Naive thymus-derived CD8-positive, alpha-beta T cell (primary cell): Measurements from ENCODE around the gene RRP1. TPM values are rescaled to one million over a fixed set of nuclear protein-coding genes. Genes with fewer than 3 reads are reported as not detected.

Source experiments
- ATAC-seq, 2 donors: fragments of 150-1000 bp; cut with Tn5 transposase in 1 of 2; sonication (Bioruptor Pico), chemical (Tn5 transposase) in 1 of 2; 1 replicate in 1 of 2; 2 replicates in 1 of 2; pipeline ENCODE4 v1.10.0; 2021; ENCODE audit warnings: mild to moderate bottlenecking in 2 of 2, moderate library complexity in 2 of 2
- POLR2A ChIA-PET: fragments of 350-600 bp; sonication (Branson Sonifier 250); formaldehyde crosslinking; loops from one replicate; lab custom pipeline; 2021; ENCODE audit warnings: antibody characterized with exemption; lab: Charles Lee
- DNase-seq, 10 donors: peaks; one replicate each; pipeline versions ENCODE4 v3.0.0 to v3.0.0-alpha.2; 2020 to 2022
- H3K27ac Mint-ChIP-seq, 10 donors: one replicate each; pipeline ENCODE4 v1.8.0; 2020 to 2022; ENCODE audit warnings: mild to moderate bottlenecking in 10 of 10, mixed read lengths in 10 of 10, moderate library complexity in 4 of 10, inconsistent platforms in 1 of 10
- H3K27me3 Mint-ChIP-seq, 5 donors: one replicate each; pipeline ENCODE4 v1.8.0; 2021 to 2022; ENCODE audit warnings: mixed read lengths in 5 of 5
- H3K36me3 Mint-ChIP-seq, 3 donors: one replicate each; pipeline ENCODE4 v1.8.0; 2020 to 2022; ENCODE audit warnings: mixed read lengths in 3 of 3, mild to moderate bottlenecking in 2 of 3, inconsistent platforms in 1 of 3
- H3K4me1 Mint-ChIP-seq, 4 donors: one replicate each; pipeline ENCODE4 v1.8.0; 2021 to 2022; ENCODE audit warnings: mixed read lengths in 4 of 4
- H3K4me3 Mint-ChIP-seq, 10 donors: one replicate each; pipeline ENCODE4 v1.8.0; 2020 to 2022; ENCODE audit warnings: mild to moderate bottlenecking in 10 of 10, mixed read lengths in 10 of 10, moderate library complexity in 6 of 10, inconsistent platforms in 1 of 10
- H3K9me3 Mint-ChIP-seq, 9 donors: one replicate each; pipeline ENCODE4 v1.8.0; 2020 to 2022; ENCODE audit warnings: mixed read lengths in 9 of 9, mild to moderate bottlenecking in 3 of 9, inconsistent platforms in 1 of 9, moderate library complexity in 1 of 9
- polyA plus RNA-seq, 3 donors: library from polyadenylated mRNA; unstranded; fragments of 300-500 nt; fragmentation: Illumina TruSeq; gene quantifications; one replicate each; pipeline ENCODE4 v1.2.3, GENCODE V29; 2021
- total RNA-seq, 8 experiments: library from RNA in 2 of 8; stranded (reverse) in 2 of 8; gene quantifications; one replicate each; pipeline ENCODE4 v1.2.3 and lab custom pipeline; 2021 to 2026

RRP1 gene
- total and polyA plus RNA-seq, 5 experiments from 2014 or later = 12.3 to 28.3 (median 23.5) TPM

- peaks cover 3 to 10% (median 6%) of the 10 kb centered on the region in 4 donors for H3K4me1 Mint-ChIP-seq
- no peak overlapping the region for H3K4me3 Mint-ChIP-seq
- H3K27ac Mint-ChIP-seq = no peak overlapping the region
- H3K36me3 Mint-ChIP-seq = no peaks in the 10 kb centered on the region
- no peaks in the 10 kb centered on the region for H3K27me3 Mint-ChIP-seq
- POLR2A ChIA-PET = interaction anchor here (0.7 kb wide), 1 partner anchor 36 kb away, joined by 3 read pairs; no protein-coding TSS in a partner anchor
- ATAC-seq = no peak
- no peak for DNase-seq
- H3K9me3 Mint-ChIP-seq = no peaks in the 10 kb centered on the region
Observed at GRCh38 chr21:43785134-43785533, 4.2 kb upstream of the RRP1 start.

- DNase-seq (no peak), ATAC-seq (no peak)
- no peaks in the 10 kb centered on the region for H3K9me3 Mint-ChIP-seq
- H3K4me3 Mint-ChIP-seq = peak overlapping the region in 4 of 10 donors; percentile 9 to 65 (median 36)
- POLR2A ChIA-PET = no interaction called here
- H3K27ac Mint-ChIP-seq = peak overlapping the region in 4 of 10 donors; percentile 21 to 56 (median 26)
- H3K27me3 Mint-ChIP-seq = no peaks in the 10 kb centered on the region
- peaks cover 0 to 2% (median 0%) of the 10 kb centered on the region in 3 donors for H3K36me3 Mint-ChIP-seq
- H3K4me1 Mint-ChIP-seq = peaks cover 8 to 21% (median 17%) of the 10 kb centered on the region in 4 donors
Observed at GRCh38 chr21:43786300-43786806, 3.0 kb upstream of the RRP1 start.

GRCh38 chr21:43786807-43787440 is 2.5 kb upstream of the RRP1 start:
- H3K27ac Mint-ChIP-seq = peak overlapping the region in 1 of 10 donors; percentile 4
- H3K36me3 Mint-ChIP-seq = peaks cover 0 to 5% (median 0%) of the 10 kb centered on the region in 3 donors
- H3K4me3 Mint-ChIP-seq = peak overlapping the region in 1 of 10 donors; percentile 65
- H3K9me3 Mint-ChIP-seq = no peaks in the 10 kb centered on the region
- peaks cover 8 to 25% (median 19%) of the 10 kb centered on the region in 4 donors for H3K4me1 Mint-ChIP-seq
- DNase-seq (no peak), ATAC-seq (no peak)
- no peaks in the 10 kb centered on the region for H3K27me3 Mint-ChIP-seq
- POLR2A ChIA-PET = no interaction called here

- H3K4me1 Mint-ChIP-seq = peaks cover 12 to 28% (median 21%) of the 10 kb centered on the region in 4 donors
- peaks cover 0 to 34% (median 10%) of the 10 kb centered on the region in 3 donors for H3K36me3 Mint-ChIP-seq
- peak overlapping the region; percentile 77 to 94 (median 89) for H3K27ac Mint-ChIP-seq
- peak overlapping the region; percentile 89 to 94 (median 92) for H3K4me3 Mint-ChIP-seq
- no peak for DNase-seq
- ATAC-seq = no peak
- no peaks in the 10 kb centered on the region for H3K9me3 Mint-ChIP-seq
- POLR2A ChIA-PET = interaction anchor here (0.6 to 1.5 kb wide), 5 partner anchors 10 to 222 kb away, joined by 3 to 4 read pairs (median 3); partner anchors contain the start of gene TRAPPC10
- H3K27me3 Mint-ChIP-seq = no peaks in the 10 kb centered on the region
Observed at GRCh38 chr21:43790010-43790524, 690 bp downstream of the RRP1 start.

- peaks cover 0 to 57% (median 14%) of the 10 kb centered on the region in 3 donors for H3K36me3 Mint-ChIP-seq
- H3K27me3 Mint-ChIP-seq = no peaks in the 10 kb centered on the region
- peak overlapping the region in 2 of 10 donors; percentile 43 to 48 for H3K27ac Mint-ChIP-seq
- H3K4me3 Mint-ChIP-seq = peak overlapping the region in 2 of 10 donors; percentile 39 to 66
- no peaks in the 10 kb centered on the region for H3K9me3 Mint-ChIP-seq
- peaks cover 15 to 30% (median 22%) of the 10 kb centered on the region in 4 donors for H3K4me1 Mint-ChIP-seq
- POLR2A ChIA-PET = no interaction called here
- no peak for DNase-seq
- no peak for ATAC-seq
Observed at GRCh38 chr21:43792406-43792805, 3.0 kb downstream of the RRP1 start.

GRCh38 chr21:43793243-43793642 is 3.9 kb downstream of the RRP1 start:
- no peak for DNase-seq
- no peak for ATAC-seq
- Mint-ChIP-seq H3K4me1 (peaks cover 15 to 30% (median 22%) of the 10 kb centered on the region in 4 donors), H3K4me3 (no peak overlapping the region), H3K9me3 (no peaks in the 10 kb centered on the region), H3K27me3 (no peaks in the 10 kb centered on the region), H3K27ac (peak overlapping the region in 1 of 10 donors; percentile 52), H3K36me3 (peaks cover 0 to 66% (median 16%) of the 10 kb centered on the region in 3 donors)
- POLR2A ChIA-PET = no interaction called here

GRCh38 chr21:43794311-43794710 is 4.9 kb downstream of the RRP1 start:
- ATAC-seq (no peak), DNase-seq (no peak)
- H3K36me3 Mint-ChIP-seq = peaks cover 0 to 75% (median 20%) of the 10 kb centered on the region in 3 donors
- H3K4me3 Mint-ChIP-seq = no peak overlapping the region
- H3K27me3 Mint-ChIP-seq = no peaks in the 10 kb centered on the region
- POLR2A ChIA-PET = no interaction called here
- no peaks in the 10 kb centered on the region for H3K9me3 Mint-ChIP-seq
- peak overlapping the region in 1 of 10 donors; percentile 38 for H3K27ac Mint-ChIP-seq
- peaks cover 15 to 30% (median 21%) of the 10 kb centered on the region in 4 donors for H3K4me1 Mint-ChIP-seq

- Mint-ChIP-seq H3K9me3 (no peaks in the 10 kb centered on the region), H3K36me3 (peaks cover 0 to 76% (median 20%) of the 10 kb centered on the region in 3 donors), H3K27me3 (no peaks in the 10 kb centered on the region), H3K4me1 (peaks cover 15 to 30% (median 20%) of the 10 kb centered on the region in 4 donors), H3K4me3 (peak overlapping the region in 1 of 10 donors; percentile 52), H3K27ac (peak overlapping the region in 2 of 10 donors; percentile 38 to 57)
- ATAC-seq = no peak
- POLR2A ChIA-PET = no interaction called here
- DNase-seq = no peak
Observed at GRCh38 chr21:43794857-43795256, 5.5 kb downstream of the RRP1 start.

- Mint-ChIP-seq H3K27ac (peak overlapping the region in 1 of 10 donors; percentile 21), H3K36me3 (peaks cover 0 to 89% (median 22%) of the 10 kb centered on the region in 3 donors), H3K4me3 (no peak overlapping the region), H3K4me1 (peaks cover 0 to 8% (median 5%) of the 10 kb centered on the region in 4 donors), H3K27me3 (no peaks in the 10 kb centered on the region), H3K9me3 (no peaks in the 10 kb centered on the region)
- ATAC-seq = no peak
- no peak for DNase-seq
- POLR2A ChIA-PET = no interaction called here
Observed at GRCh38 chr21:43797415-43797814, 8.0 kb downstream of the RRP1 start.

GRCh38 chr21:43797925-43798715 is 8.7 kb downstream of the RRP1 start:
- POLR2A ChIA-PET = no interaction called here
- DNase-seq (no peak), ATAC-seq (no peak)
- peak overlapping the region in 1 of 10 donors; percentile 8 for H3K27ac Mint-ChIP-seq
- no peaks in the 10 kb centered on the region for H3K9me3 Mint-ChIP-seq
- peaks cover 0 to 8% (median 4%) of the 10 kb centered on the region in 4 donors for H3K4me1 Mint-ChIP-seq
- no peak overlapping the region for H3K4me3 Mint-ChIP-seq
- no peaks in the 10 kb centered on the region for H3K27me3 Mint-ChIP-seq
- H3K36me3 Mint-ChIP-seq = peaks cover 0 to 89% (median 19%) of the 10 kb centered on the region in 3 donors

GRCh38 chr21:43799301-43799840 is 10.0 kb downstream of the RRP1 start:
- Mint-ChIP-seq H3K4me3 (no peak overlapping the region), H3K4me1 (peaks cover 0 to 10% (median 2%) of the 10 kb centered on the region in 4 donors), H3K27ac (peak overlapping the region in 1 of 10 donors; percentile 75), H3K27me3 (no peaks in the 10 kb centered on the region), H3K36me3 (peaks cover 0 to 86% (median 14%) of the 10 kb centered on the region in 3 donors), H3K9me3 (no peaks in the 10 kb centered on the region)
- no peak for ATAC-seq
- DNase-seq = no peak
- POLR2A ChIA-PET = no interaction called here

GRCh38 chr21:43800124-43800523 is 10.7 kb downstream of the RRP1 start:
- no peak overlapping the region for H3K27ac Mint-ChIP-seq
- POLR2A ChIA-PET = no interaction called here
- H3K9me3 Mint-ChIP-seq = no peaks in the 10 kb centered on the region
- peaks cover 0 to 8% (median 1%) of the 10 kb centered on the region in 4 donors for H3K4me1 Mint-ChIP-seq
- no peak overlapping the region for H3K4me3 Mint-ChIP-seq
- no peak for DNase-seq
- H3K27me3 Mint-ChIP-seq = no peaks in the 10 kb centered on the region
- peaks cover 0 to 79% (median 14%) of the 10 kb centered on the region in 3 donors for H3K36me3 Mint-ChIP-seq
- ATAC-seq = no peak
